Hematopoietic multipotent progenitor cell treated with erythropoietin and hydrocortisone succinate and interleukin-3 and kit ligand, for 15 days (in vitro differentiated cells): ENCODE results near the gene CLOCK.
"Not testable (repeated sequence)": the region's sequence is repeated elsewhere in the genome, so short reads cannot be mapped to it uniquely, and the experiment has no call there.

Experiments
- DNase-seq: peaks from one replicate; pipeline ENCODE4 v3.0.0-alpha.2; 2015; ENCODE audit warnings: low spot score

CLOCK gene, protein sequence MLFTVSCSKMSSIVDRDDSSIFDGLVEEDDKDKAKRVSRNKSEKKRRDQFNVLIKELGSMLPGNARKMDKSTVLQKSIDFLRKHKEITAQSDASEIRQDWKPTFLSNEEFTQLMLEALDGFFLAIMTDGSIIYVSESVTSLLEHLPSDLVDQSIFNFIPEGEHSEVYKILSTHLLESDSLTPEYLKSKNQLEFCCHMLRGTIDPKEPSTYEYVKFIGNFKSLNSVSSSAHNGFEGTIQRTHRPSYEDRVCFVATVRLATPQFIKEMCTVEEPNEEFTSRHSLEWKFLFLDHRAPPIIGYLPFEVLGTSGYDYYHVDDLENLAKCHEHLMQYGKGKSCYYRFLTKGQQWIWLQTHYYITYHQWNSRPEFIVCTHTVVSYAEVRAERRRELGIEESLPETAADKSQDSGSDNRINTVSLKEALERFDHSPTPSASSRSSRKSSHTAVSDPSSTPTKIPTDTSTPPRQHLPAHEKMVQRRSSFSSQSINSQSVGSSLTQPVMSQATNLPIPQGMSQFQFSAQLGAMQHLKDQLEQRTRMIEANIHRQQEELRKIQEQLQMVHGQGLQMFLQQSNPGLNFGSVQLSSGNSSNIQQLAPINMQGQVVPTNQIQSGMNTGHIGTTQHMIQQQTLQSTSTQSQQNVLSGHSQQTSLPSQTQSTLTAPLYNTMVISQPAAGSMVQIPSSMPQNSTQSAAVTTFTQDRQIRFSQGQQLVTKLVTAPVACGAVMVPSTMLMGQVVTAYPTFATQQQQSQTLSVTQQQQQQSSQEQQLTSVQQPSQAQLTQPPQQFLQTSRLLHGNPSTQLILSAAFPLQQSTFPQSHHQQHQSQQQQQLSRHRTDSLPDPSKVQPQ

GRCh38 chr4:55546756-55547465 is at the start of gene CLOCK:
Gene CLOCK, minus strand, starts transcription at chr4:55546909. Its CDS starts 64,124 bp downstream, at chr4:55482785.
- peak; percentile 63 for DNase-seq

- DNase-seq: no peak
Measured at GRCh38 chr4:55592014-55592413, 45.3 kb upstream of the CLOCK start, which contains the start of gene PDCL2. Gene PDCL2, minus strand, starts transcription at chr4:55592245. Its CDS starts 136 bp downstream, at chr4:55592109.

DNA sequence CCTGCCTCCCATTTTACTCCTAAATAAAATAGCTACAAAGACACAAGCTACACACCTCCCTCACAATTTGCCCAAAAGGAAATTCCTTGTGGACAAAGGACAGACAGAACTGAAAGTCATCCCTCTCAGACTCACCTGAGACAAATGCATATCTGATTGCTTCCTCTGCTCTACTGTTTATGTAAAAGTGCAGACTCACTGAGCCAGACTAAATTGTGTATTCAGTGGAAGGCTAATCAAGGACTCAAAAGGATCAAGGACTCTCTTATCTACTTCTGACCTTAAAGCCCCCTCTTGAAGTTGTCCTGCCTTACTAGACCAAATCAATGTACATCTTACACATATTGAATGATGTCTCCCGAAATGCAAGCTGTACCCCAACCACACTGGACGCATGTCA is 41.5 kb upstream of the CLOCK start:
- DNase-seq: no peak

DNA sequence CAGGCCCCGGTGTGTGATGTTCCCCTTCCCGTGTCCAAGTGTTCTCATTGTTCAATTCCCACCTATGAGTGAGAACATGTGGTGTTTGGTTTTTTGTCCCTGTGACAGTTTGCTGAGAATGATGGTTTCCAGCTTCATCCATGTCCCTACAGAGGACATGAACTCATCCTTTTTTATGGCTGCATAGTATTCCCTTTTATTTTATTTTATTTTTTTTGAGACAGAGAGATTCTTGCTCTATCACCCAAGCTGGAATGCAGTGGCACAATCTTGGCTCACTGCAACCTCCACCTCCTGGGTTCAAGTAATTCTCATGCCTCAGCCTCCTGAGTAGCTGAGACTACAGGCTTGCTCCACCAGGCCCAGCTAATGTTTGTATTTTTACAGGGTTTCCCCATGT is 36.1 kb upstream of the CLOCK start:
- DNase-seq: not testable (repeated sequence)

DNA sequence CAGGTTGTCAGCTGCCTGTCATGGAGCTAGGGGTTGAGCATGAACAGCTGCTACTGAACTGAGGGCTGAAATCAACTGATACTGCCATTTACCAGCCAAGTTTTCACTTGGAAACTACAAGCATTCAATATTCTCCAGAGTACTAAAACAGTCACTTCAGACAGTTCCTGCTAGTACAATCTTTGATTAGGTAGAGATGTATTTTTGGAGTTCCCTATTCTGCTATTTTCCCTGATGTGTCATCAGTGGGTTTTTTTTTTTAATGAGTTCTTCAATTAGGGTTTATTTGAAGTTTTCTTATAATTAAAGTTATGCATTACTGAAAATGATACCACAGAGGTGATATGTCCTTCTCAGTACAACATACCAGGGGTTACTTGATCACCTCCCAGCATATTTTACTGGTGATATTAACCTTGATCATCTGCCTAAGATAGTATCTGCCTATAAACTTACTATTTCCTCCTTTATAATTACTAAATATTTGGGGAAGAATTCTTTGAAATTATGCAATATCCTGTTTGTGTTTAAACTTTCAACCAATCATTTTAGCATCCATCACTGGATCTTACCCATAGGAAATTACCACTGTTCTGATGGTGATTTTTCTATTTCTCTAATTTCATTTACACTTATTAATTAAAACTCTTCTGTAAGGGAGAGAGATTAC is 31.8 kb upstream of the CLOCK start:
- no peak for DNase-seq

DNA sequence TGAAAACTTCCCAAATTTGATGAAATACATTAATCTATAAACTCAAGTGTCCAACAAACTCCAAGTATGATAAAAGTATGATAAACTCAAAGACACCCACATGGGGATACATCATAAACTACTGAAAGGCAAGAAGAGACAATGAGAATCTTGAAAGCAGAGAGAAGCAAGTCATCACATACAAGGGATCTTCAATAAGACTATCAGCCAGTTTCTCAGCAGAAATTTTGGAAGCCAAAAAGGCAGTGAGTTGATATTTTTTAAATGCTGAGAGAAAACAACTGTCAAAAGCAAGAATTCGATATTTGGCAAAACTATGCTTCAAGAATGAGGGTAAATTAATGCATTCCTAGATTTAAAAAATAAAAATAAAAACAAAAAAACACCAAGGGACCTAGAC is 28.8 kb upstream of the CLOCK start:
- DNase-seq: no peak

DNA sequence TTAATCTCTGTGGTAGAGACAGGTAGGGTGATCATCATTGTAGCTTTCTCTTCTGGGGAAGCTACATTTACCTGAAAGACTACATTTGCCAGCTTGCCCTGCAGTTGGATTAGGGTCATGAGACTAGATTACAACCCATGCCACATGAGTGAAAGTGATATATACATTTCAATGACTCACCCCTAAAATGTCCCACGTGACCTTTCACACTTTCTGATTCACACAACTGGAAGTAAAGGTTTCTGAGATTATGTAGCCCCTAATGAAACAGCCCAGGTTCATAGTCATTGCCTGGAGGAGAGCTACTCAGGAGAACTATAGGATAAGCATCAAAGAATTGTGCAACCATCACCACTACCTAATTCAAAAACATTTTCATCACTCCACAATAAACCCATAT is 27.5 kb upstream of the CLOCK start:
- no peak for DNase-seq

GRCh38 chr4:55571806-55572205 is 25.1 kb upstream of the CLOCK start:
- no peak for DNase-seq

GRCh38 chr4:55568905-55569504 is 22.3 kb upstream of the CLOCK start:
- DNase-seq: no peak

DNA sequence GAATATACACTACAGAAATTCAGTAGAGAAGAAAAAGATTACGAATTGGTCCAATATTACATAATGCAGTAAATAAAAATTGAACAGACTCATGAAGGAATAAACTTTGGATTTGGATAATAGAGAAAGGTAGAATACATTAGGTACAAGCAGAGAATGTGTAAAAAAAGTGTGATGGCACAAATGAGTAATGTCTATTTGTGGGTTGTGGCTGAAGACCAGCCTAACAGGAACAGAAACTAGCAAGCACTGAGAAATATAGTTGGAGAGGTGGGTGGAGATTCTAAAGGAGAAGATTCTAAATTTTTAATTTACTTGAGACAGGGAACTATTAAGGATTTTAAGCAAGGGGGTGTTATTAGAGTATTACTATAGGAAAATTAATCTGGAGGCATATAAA is 15.2 kb upstream of the CLOCK start:
- DNase-seq: no peak

- DNase-seq: no peak
Measured at GRCh38 chr4:55560096-55560495, 13.4 kb upstream of the CLOCK start.

DNA sequence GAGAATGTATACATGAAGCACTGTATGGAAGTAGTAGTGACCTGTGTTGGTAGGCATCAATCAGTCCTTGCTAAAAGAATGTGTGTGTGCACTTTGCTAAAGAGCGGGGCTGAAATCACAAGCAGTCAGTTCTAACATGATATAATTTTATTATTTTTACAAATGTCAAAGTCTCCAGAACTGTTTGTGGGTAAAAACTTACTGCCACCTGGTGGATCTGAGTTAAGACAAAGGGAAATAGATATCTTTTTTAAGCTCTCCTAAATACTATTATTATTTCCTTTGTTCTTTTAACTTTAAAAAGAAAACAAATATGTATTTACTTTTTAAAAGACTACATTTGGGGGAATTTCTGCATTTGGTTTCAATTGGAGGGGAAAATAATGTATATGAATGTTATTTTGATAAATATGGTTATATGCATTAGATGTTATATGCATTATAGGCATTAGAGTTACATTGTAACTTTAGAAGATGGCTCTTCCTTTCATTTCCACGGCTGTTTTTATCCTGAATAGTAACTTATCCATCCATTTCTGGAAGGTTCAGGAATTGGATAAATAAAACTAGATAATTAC is 7.8 kb upstream of the CLOCK start:
- DNase-seq: peak; percentile 12

DNA sequence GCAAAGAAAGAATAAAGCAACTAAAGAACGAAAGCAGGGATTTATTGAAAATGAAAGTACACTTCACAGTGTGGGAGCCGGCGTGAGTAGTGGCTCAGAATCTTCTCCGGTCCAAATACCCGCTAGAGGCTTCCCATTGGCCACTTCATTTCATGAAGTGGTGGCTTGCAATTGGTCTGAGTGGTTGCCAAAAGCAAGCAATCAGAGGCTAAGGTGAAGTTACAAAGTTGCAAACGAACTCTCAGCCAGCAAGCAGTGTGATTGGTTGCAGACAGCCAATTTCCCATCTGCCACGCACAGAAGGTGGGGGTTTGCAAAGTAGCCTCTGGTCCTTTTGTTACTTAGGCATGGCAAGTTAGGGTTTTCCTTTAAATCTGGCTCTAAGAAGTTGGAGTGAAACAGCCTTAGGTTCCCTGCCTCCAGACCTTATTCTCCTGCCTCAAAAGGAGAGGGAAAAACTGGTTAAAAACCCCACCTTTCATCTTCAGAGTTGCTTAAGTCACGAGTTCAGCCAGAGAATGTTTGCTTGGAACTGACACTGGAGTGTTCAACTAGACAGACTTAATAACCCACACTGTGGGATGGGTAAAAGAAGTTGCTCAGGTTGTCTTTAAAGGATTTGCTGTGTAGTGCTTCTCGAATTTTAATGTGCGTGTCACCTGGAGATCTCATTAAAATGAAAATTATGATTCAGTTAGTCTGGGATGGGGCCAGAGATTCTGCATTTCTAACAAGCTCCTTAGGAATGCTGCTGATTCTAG is 6.9 kb upstream of the CLOCK start:
- DNase-seq: no peak

DNA sequence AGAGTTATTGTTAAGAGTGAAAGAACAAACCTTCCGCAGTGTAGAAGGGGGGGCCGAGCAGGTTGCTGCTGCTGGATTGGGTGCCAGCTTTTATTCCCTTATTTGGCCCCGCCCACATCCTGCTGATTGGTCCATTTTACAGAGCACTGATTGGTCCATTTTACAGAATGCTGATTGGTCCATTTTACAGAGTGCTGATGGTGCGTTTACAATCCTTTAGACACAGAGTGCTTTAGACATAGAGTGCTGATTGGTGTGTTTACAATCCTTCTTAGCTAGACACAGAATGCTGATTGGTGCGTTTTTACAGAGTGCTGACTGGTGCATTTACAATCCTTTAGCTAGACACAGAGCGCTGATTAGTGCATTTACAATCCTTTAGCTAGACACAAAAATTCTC is 5.3 kb upstream of the CLOCK start:
- DNase-seq: not testable (repeated sequence)

DNA sequence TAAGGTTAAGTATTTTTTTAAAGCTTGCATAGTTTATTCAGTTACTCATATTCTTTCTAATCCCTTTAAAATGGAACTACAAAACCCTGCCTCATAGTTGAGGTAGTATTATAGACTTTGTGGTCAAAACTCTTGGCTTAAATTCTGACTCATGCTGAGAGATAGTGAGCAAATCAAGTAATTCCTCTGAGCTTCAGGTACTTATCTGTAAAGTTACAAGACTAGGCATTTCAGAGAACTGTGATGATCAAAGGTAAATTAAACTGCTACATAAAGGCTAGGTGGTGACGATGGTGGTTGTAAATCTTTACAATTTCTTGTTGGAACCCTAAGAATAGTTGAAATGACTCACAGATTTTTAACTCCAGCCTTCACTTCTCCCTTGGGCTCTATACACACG is 3.2 kb upstream of the CLOCK start:
- DNase-seq: no peak

GRCh38 chr4:55547918-55548317 is 1.2 kb upstream of the CLOCK start:
- no peak for DNase-seq

DNA sequence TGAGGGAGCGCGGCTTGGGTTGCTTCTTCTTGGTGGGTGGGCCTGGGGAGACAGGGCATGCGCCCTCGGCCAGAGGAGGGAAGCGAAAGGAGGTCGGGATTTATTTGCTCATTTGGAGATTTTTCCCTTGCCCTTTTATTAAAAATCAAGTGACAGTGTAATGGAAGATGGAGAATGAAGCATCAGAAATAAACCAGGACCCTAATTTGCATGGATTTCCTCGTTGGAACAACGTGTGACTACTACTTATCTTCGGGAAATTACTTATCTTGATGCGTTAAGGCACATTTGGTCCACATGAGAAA is 709 bp upstream of the CLOCK start:
- no peak for DNase-seq

DNA sequence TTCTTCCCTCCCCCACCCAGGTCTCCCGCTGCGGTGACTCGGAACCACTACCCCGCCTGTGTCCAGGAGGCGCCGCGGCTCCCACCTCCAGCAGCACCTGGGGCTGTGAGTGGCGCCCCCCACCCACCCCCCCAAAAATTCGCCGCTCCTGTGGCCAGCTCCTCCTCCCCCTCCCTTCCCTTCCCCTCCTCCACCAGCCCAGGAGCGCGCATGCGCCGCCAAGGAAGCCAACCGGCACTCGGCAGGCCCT is 278 bp downstream of the CLOCK start:
- DNase-seq: no peak

- peak; percentile 47 for DNase-seq
Measured at GRCh38 chr4:55545641-55546505, 836 bp downstream of the CLOCK start.

GRCh38 chr4:55545151-55545550 is 1.6 kb downstream of the CLOCK start:
- DNase-seq: no peak
